HPDE6-E6E7 (cell line): ENCODE results near the gene STK17B.
"Not testable (repeated sequence)": the region's sequence is repeated elsewhere in the genome, so short reads cannot be mapped to it uniquely, and the experiment has no call there.

Experiments
- DNase-seq: peaks from one replicate; pipeline ENCODE4 v3.0.0; 2011; ENCODE audit warnings: missing footprints; ENCODE audit errors: extremely low spot score

STK17B gene

DNA sequence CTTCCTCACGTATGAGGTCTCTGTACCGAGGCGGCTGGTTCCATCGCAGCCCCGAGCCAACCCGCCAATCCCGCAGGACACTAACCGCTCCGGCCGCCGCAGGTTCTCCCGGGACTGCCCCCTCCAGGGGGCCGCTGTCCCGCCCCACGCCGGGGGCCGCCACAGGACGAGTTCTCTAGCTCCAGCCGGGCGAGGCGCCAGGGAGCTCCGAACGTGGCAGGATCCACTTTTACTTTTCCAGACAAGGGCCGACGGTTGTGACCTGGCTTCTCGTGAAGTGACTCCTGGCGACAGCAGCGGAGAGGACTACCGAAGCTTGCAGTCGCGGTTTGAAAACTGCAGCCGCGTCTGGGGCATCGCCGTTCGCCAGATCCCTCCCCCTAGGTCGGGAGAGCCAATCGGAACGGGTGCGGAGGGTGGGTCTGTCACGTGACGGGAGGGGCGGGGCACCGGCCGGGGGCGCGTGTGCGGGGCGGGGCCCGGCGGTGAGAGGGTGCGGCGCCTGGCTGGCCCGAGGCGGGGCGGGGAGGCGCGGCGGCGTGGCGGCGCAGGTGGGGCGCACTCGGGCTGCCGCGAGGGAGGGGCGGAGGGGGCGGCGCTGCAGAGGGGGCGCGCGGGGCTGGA lies at the start of gene STK17B:
TSS of gene STK17B (minus strand) at position 331 of the 624 bp plus-strand sequence. CDS start 8,195 bp downstream, outside the sequence.
- peak; percentile 91 for DNase-seq

GRCh38 chr2:196220671-196221070 lies 49.3 kb upstream of the STK17B start:
- DNase-seq, result no peak

DNA sequence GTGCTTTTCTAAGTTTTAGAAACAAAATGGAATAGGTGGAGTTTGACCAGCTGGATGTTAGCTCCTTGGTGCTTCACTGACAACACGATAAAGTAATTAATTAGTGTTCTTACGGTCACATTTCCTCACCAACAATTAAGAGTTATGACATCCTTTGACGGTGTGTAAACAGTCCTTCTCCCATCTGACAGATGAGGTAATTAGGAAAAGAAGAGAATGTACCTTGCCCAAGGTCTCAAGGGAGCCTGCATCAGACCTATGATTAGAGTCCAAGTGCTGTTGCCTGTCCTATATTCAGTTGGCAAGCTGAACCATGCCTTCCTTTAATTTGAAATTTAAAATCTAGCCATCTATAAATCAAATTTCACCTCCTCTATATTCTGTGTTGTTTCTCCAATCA lies 48.3 kb upstream of the STK17B start:
- no peak for DNase-seq

DNA sequence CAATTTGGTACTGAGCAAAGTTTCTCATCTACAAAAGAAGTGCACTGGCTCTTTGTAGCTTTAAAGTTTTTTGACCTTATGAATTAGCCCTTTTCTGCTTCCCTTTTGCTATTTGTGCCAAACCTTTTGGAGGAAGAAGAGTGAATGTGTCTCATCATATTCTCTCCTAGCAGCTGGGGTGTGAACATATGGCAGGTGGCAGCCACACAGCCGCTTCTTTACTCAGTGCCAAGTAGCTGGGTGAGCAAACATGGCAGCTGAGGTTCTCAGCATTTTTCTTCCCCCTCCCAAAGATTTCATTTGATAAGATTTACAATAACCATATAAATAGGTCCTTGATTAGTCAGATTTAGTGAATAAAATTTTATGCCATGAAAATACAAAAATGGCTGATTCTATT lies 46.7 kb upstream of the STK17B start:
- DNase-seq, result no peak

DNA sequence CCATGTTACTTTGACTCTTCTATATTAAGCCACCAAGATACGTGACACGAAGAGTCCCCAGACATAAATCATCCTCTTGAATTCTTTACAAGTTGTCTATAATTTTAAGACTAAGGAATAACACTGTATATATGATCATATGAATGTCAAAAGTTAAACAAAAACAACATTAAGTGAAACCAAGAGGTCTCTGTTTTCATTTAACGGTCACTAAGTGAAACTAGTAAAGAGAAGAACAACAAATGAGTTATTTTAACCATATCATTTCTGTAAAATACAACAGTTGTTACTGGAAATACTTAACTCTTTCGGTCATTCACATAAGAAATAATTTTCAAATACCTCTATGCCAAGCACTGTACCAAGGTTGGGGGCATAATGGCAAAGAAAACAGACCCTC lies 45.7 kb upstream of the STK17B start:
- DNase-seq, result no peak

GRCh38 chr2:196215376-196215775 lies 44.0 kb upstream of the STK17B start:
- no peak for DNase-seq

- DNase-seq, result no peak
Measured at GRCh38 chr2:196214156-196214555, 42.8 kb upstream of the STK17B start.

- DNase-seq, result no peak
Measured at GRCh38 chr2:196213252-196213980, 42.0 kb upstream of the STK17B start.

GRCh38 chr2:196208915-196209314 lies 37.5 kb upstream of the STK17B start:
- no peak for DNase-seq

DNA sequence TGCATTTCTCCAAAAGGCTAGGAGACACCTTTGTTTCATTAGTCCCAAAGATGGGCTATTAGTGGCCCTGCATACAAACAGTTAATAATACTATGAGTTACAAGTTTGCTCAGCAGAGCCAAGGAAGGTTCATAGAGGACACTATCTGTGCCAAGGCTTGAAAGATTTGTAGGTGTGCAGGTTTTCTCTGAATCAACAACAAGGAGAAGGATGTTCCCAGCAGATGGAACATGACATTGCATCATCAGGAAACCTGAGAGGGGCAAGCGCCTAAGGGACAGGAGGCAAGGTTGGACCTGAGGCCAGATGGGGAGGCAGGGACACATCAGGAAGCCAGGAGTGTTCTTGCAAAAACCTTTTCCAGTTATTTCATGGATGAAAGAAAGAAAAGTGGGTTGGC lies 35.4 kb upstream of the STK17B start:
- DNase-seq, result no peak

GRCh38 chr2:196205881-196206435 lies 34.6 kb upstream of the STK17B start:
- no peak for DNase-seq

DNA sequence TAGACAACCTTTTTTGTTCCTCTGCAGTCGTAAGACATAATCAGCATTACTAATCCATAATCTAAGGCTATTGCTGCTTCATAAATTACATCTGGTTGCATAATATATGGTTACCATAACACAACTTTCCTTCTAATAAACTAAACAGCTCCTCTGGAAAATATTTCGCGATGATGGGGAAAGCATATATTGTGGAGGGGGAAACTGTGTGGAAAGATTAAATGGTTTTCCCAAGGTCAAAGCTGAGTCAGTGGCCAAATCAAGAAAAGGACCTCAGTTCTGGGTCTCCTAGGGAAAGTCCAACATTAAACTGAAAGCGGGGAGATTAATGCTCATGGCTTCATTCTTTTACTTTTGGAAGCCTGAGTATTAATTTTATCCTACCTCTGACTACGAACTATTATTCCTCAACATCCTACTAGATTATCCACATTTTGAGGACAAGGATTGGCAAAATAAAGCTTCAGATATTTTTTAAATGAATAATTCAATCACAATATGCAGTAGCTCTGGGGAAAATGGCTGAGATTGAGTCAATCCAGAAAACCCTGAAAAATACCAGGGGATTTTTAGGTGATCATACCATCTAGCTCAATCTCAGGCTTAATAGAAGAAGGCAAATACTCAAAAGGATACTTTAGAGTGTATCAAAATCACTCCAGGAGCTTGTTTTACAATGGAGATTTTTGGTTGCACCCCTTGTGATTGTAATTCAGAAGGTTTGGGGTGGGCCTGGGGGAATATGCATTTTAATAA lies 33.8 kb upstream of the STK17B start:
- no peak for DNase-seq

- no peak for DNase-seq
Measured at GRCh38 chr2:196201229-196202009, 30.0 kb upstream of the STK17B start.

DNA sequence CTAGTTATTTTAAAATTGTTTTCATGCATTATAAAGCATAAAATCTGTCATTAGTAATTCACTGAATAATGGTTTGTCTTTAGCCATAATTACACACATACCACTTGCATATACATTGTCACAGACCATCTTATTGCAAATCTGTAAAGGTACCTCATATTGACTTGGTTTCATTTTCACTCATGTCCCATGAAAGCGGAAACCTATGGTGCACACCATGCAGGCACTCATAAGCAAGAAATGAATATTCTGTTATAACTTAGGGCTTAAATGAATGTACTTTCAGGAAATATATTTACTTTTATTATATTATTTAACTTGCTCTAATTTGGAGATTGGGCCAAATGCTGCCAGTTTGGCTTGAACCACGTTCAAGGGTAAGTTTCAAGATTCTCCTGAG lies 29.2 kb upstream of the STK17B start:
- no peak for DNase-seq

DNA sequence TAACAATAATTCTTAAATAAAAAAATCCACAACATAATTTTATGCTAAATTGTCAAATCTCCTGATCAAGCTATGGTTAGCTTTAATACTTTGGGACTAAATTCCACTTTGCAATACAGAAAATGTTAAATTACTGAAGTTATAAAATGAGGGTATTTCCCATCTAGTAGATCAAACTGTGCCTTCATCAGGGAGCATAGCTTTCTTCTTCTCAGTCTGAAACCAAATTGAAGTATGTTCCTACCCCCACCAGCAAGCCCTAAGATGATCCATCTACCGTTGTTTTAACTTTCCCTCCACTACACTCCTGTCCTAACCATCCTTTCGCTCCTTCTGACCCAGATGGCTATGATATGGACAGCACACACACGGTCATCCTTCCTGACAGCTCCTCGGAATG lies 24.4 kb upstream of the STK17B start:
- DNase-seq, result no peak

DNA sequence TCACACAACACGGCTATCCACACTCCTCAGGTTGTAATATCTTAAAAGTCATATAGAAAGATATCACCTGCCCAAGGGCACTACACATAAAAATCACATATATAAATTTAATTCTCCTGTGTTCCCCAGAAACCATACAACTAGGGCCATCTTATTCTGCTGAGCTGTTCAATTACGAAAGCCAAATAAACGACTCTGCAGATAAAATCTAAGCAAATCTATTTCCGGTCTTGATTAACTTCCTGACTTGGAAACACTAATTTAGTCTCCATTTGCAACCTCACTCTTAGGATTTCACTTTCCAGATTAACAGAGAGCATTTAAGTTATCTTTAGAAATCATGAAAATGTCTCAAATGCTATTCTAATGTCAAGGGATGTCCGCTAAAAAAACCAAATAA lies 23.9 kb upstream of the STK17B start:
- no peak for DNase-seq

DNA sequence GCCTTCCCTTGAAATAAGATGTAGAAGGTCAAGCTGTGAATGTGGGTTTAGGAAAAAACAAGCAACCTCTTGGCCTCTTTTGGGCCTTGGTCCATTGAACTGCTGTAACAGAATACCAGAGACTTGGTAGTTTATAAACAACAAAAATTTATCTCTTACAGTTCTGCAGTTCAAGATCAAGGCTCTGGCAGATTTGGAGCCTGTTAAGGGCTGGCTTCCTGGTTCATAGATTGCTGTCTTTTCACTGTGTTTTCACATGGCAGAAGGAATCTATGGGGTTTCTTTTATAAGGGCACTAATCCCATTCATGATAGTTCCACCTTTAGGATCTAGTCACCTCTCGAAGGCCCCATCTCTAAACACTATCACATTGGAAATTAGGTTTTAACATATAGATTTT lies 20.2 kb upstream of the STK17B start:
- DNase-seq, result no peak

DNA sequence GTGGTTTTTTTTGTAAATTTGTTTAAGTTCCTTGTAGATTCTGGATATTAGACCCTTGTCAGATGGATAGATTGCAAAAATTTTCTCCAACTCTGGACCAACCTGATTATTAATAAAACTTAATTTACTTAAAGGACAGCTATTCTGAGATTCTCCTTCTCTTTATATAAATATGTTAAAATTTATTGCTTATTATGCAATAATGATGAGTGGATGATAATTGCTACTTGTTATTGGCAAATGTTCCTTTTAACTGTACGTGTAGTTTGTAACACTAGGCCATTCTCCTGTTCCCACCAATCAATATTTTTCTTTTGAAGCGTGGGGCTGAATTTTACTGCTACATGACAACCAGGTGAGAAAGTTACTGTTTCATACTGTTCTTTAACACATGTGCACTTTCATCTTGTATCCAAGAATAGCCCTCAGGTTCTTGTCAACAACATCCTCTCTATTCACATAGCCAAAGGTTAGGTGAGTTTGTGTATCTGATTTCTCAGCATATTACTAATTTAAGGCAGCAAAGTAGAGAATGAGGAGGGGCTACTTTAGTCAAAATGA lies 16.6 kb upstream of the STK17B start:
- DNase-seq, result no peak

- not testable (repeated sequence) for DNase-seq
Measured at GRCh38 chr2:196187175-196187700, 15.9 kb upstream of the STK17B start.

DNA sequence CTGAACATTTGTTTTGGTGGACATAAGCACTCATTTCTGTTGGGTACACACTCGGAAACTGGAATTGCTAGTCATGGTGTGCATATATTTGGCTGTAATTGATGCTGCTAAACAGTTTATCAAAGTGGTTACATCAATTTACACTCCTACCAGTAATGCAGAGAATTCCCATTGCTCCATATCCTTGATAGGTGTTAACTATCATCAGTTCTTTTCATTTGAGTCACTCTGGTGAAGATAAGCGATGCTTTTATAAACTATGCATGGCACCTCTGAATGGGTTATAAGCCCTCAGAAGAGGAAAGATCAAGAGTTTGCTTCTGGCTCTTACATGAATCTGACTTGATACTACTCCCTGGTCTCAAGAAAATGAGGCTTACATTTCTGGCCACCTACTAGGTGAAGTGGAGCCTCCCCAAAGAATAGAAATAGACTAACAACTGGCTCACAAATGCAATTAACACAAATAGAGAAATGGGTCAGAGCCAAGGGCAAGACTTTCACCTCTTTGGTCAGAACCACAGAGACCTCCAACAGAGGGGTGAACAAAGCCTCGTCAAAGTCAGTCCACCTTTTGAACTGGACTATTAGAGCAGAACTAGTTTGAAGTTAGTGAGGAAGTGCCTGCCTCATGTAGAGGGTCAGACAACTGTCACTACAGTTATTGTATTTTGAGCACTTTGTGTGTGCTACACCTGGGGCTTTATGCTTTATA lies 15.0 kb upstream of the STK17B start:
- no peak for DNase-seq

DNA sequence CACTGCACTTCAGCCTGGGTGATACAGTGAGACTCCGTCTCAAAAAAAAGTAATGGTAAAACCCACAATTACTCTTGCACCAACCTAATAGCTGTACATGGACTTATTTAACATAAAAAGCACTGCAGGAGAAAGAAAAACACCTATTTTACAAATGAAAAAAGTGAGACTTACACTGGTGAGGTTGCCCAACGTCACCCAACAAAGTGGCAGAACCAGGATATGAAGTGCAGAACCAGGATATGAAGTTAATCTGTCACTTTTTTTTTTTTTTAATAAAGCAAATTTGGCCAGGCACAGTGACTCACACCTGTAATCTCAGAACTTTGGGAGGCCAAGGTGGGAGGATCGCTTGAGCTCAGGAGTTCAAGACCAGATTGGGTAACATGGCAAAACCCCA lies 13.5 kb upstream of the STK17B start:
- no peak for DNase-seq
